ENCODE data around the gene ARHGEF10L. TPM values are rescaled to one million over a fixed set of nuclear protein-coding genes. Genes with fewer than 3 reads are reported as not detected.

ARHGEF10L gene
- polyA plus RNA-seq, 1 donor (not counting 4 experiments of a cell fraction or from before 2014, with no cell fraction given): 2.4 TPM

- no peak overlapping the region for H3K4me2 ChIP-seq (ENCODE audit: control insufficient read depth, extremely low read depth, insufficient read depth, low read depth, low read length)
- FAIRE-seq: no peak
- H3K9me3 ChIP-seq (ENCODE audit: control insufficient read depth, low read depth, low read length): no peaks in the 10 kb centered on the region
- TF ChIP-seq CTCF (optimal IDR thresholded peaks at IDR 0.05 in 1 of 3, IDR thresholded peaks at IDR 0.05 in 1 of 3, conservative IDR thresholded peaks at IDR 0.05 in 1 of 3; ENCODE audit: extremely low read depth in 1 of 3, insufficient read depth in 2 of 3, low read length in 3 of 3): no peak
- no peak overlapping the region for H2AFZ ChIP-seq (ENCODE audit: control insufficient read depth, low read length)
- H3K36me3 ChIP-seq (ENCODE audit: control insufficient read depth in 2 of 2, extremely low read depth in 1 of 2, insufficient read depth in 2 of 2, low read length in 2 of 2): peaks cover 0 to 12% of the 10 kb centered on the region in 2 experiments
- no peaks in the 10 kb centered on the region for H4K20me1 ChIP-seq (ENCODE audit: control insufficient read depth, extremely low read depth, insufficient read depth, low read length)
- dilution Hi-C loops (cut with MboI; ENCODE audit: extremely low pct_ligation_motif_present, low sequenced_read_pairs): no loop called here
- H3K9me1 ChIP-seq (ENCODE audit: control insufficient read depth, extremely low read depth, insufficient read depth, low read length): no peaks in the 10 kb centered on the region
- DNase-seq (ENCODE audit: low read depth, low spot score): no peak
- H3K9ac ChIP-seq (ENCODE audit: control insufficient read depth, extremely low read depth, insufficient read depth, low read length): no peak overlapping the region
- no peaks in the 10 kb centered on the region for H3K27me3 ChIP-seq (ENCODE audit: control insufficient read depth, extremely low read depth, insufficient read depth, low read length)
- no peaks in the 10 kb centered on the region for H3K4me1 ChIP-seq (ENCODE audit: control insufficient read depth, extremely low read depth, insufficient read depth, low read length)
- no peak overlapping the region for H3K27ac ChIP-seq (ENCODE audit: control insufficient read depth, insufficient read depth, low read length)
- H3K4me3 ChIP-seq (ENCODE audit: control insufficient read depth in 2 of 3, extremely low read depth in 1 of 3, insufficient read depth in 2 of 3, low read depth in 1 of 3, low read length in 3 of 3): no peak overlapping the region
- no peaks in the 10 kb centered on the region for H3K79me2 ChIP-seq (ENCODE audit: control insufficient read depth, insufficient read depth, low read length)
Observed at GRCh38 chr1:17642169-17642568, 102.7 kb downstream of the ARHGEF10L start.

- Histone ChIP-seq H3K27me3 (ENCODE audit: control insufficient read depth, extremely low read depth, insufficient read depth, low read length) (peaks cover 2% of the 10 kb centered on the region), H3K9ac (ENCODE audit: control insufficient read depth, extremely low read depth, insufficient read depth, low read length) (no peak overlapping the region), H3K4me3 (ENCODE audit: control insufficient read depth in 2 of 3, extremely low read depth in 1 of 3, insufficient read depth in 2 of 3, low read depth in 1 of 3, low read length in 3 of 3) (no peak overlapping the region), H4K20me1 (ENCODE audit: control insufficient read depth, extremely low read depth, insufficient read depth, low read length) (no peaks in the 10 kb centered on the region), H3K4me1 (ENCODE audit: control insufficient read depth, extremely low read depth, insufficient read depth, low read length) (no peaks in the 10 kb centered on the region), H3K27ac (ENCODE audit: control insufficient read depth, insufficient read depth, low read length) (no peak overlapping the region), H3K79me2 (ENCODE audit: control insufficient read depth, insufficient read depth, low read length) (no peaks in the 10 kb centered on the region), H3K9me3 (ENCODE audit: control insufficient read depth, low read depth, low read length) (no peaks in the 10 kb centered on the region), H2AFZ (ENCODE audit: control insufficient read depth, low read length) (no peak overlapping the region), H3K4me2 (ENCODE audit: control insufficient read depth, extremely low read depth, insufficient read depth, low read depth, low read length) (no peak overlapping the region), H3K9me1 (ENCODE audit: control insufficient read depth, extremely low read depth, insufficient read depth, low read length) (no peaks in the 10 kb centered on the region), H3K36me3 (ENCODE audit: control insufficient read depth in 2 of 2, extremely low read depth in 1 of 2, insufficient read depth in 2 of 2, low read length in 2 of 2) (peaks cover 0 to 10% of the 10 kb centered on the region in 2 experiments)
- no peak for TF ChIP-seq CTCF (optimal IDR thresholded peaks at IDR 0.05 in 1 of 3, IDR thresholded peaks at IDR 0.05 in 1 of 3, conservative IDR thresholded peaks at IDR 0.05 in 1 of 3; ENCODE audit: extremely low read depth in 1 of 3, insufficient read depth in 2 of 3, low read length in 3 of 3)
- TF ChIP-seq EZH2 (IDR thresholded peaks at IDR 0.05; ENCODE audit: low read length): no peak
- FAIRE-seq (no peak), DNase-seq (ENCODE audit: low read depth, low spot score) (no peak)
- dilution Hi-C loops (cut with MboI; ENCODE audit: extremely low pct_ligation_motif_present, low sequenced_read_pairs): no loop called here
Observed at GRCh38 chr1:17642943-17643342, 103.4 kb downstream of the ARHGEF10L start.

All from keratinocyte (primary cell).